Left colon (tissue), 2 donors: ENCODE results near the gene BRAT1. TPM values are rescaled to one million over a fixed set of nuclear protein-coding genes. Genes with fewer than 3 reads are reported as not detected.
A peak's percentile ranks its signal among the peaks of the same experiment; 100 is the strongest.

Source experiments
- ATAC-seq: fragments of 200-7000 bp; cut with Tn5 transposase; one replicate; pipeline ENCODE4 v1.9.1; 2020; ENCODE audit warnings: mild to moderate bottlenecking, moderate library complexity
- DNase-seq, 2 donors: peaks; one replicate each; pipeline ENCODE4 v3.0.0-alpha.2; 2020
- intact Hi-C, 2 donors: fragments of 100-400 bp; cut with DNase I in 1 of 2; cut with micrococcal nuclease in 1 of 2; formaldehyde crosslinking; loops; one replicate each; pipeline versions ENCODE4 v1.11.2 to v1.14.0; 2022; cut with DNase I, micrococcal nuclease
- microRNA-seq, 2 donors: library from miRNA; unstranded; fragments of <30 nt; microRNA quantifications; one replicate each; pipeline versions ENCODE4 v1.1.0 to v1.2.0, GENCODE V29; 2020
- total RNA-seq, 2 donors: library from RNA; stranded (reverse); fragmentation: NEBNext Ultra II Directional; extraction: Animal tissue kit (Norgen Biotek cat#: 25700); gene quantifications; one replicate each; pipeline ENCODE4 v1.2.1, GENCODE V29; 2021
- donor health status: DM: no; HTN: no; CAD: no.
- donor health status: DM: yes; HTN: yes; CAD: no.

The BRAT1 gene
- total RNA-seq, 2 donors from 2014 or later, result 21.8 to 21.9 TPM

DNA sequence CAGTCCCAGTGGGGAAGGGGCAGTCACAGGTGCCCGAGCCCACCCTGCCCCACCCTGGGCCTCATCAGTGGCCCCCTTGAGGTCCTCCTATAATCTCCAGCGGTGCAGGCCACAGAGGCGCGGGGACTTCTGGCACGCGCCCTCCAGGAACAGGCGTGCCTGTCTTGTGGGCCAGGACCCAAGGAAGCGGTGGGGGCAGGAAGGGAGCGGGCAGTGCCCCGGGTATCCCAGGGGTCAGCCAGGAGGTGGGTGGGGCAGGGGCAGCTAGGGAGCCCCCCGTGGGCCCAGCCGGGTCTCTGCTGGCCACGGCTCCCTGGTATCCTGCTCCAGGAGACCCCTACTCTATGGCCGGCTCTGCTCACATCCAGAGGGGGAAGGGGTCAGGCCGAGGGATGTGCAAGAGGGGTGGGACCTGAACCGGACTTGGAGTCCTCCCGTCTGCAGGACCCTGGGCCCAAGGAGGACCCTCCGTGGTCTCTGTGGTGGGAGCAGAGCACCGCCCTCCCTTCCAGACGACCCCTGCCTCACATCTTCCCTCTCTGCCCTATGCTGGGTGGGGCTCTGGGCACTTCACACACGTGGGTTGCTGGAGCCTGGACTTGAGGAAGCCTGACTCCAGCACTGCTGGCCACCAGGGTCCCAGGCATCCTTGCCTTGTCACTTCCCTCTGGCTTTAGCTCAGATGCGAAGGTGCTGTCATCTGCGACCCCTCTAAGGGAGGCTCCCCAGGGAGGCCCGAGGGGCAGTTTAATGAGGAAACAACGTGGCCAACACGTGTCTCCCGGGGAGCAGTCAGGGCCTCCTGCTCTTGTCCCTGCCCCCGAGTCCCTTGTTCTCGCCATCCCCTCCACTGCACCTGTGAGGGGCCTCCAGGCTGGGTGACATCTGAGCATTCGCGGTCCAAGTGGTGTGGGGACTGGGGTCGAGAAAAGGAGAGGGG lies 60.9 kb downstream of the BRAT1 start:
- DNase-seq, result no peak
- intact Hi-C loops, result no loop called here
- ATAC-seq, result peak; percentile 56

DNA sequence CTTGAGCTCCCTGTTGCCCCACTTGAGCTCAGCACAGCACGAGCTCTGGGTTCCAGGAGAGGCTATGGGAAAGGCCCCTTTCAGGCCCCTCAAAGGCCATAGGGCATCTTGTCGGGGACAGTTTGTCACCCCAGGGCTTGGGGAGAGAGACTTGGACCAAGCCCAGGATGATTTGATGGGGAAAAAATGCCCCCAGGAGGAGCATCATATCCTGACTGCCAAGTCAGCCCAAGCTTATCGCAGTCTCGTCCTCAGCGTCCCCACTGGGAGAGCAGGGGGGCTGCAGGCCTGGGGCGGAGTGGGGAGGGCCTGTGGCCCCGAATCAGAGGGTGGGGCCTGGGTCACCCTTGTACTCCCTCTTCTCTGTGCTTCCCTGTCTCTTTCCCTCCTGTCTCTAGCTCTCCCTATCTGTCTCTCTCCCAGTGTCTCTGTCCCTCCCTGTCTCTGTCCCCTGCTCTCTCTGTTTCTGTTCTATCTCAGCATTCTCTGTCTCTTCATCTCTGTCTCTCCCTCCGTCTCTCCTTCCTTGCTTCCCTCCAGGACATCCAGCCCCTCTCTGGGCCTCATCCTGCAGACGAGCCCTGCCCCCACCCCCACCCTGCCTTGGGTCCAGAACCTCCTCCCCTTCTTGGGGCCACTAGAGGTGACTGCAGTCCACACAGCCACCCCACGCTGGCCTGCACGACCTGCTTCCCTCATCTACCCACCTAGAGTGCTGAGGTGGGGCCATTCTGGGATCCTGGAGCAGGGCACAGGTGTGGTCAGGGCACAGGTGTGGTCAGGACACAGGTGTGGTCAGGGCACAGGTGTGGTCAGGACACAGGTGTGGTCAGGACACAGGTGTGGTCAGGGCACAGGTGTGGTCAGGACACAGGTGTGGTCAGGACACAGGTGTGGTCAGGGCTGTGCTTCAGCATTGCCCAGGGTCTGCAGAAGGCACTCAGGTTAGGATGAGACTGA lies 61.8 kb downstream of the BRAT1 start:
- DNase-seq (peak in 1 of 2 donors; percentile 55), ATAC-seq (peak; percentile 71)

DNA sequence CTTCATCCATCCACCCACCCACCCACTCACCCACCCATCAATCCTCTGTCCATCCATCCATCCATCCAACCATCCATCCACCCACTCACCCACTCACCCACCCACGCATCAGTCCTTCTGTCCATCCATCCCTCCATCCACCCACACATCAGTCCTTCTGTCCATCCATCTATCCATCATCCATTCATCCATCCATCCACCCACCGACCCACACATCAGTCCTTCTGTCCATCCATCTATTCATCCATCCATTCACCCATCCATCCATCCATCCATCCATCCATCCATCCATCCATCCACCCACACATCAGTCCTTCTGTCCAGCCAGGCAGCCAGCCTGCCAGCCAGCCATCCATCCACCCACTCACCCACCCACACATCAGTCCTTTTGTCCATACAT lies 63.3 kb downstream of the BRAT1 start:
- intact Hi-C loops, result no loop called here
- ATAC-seq (no peak), DNase-seq (no peak)

More for the DNA sequence above, 61.8 kb downstream of the BRAT1 start:
- intact Hi-C loops, result no loop called here

DNA sequence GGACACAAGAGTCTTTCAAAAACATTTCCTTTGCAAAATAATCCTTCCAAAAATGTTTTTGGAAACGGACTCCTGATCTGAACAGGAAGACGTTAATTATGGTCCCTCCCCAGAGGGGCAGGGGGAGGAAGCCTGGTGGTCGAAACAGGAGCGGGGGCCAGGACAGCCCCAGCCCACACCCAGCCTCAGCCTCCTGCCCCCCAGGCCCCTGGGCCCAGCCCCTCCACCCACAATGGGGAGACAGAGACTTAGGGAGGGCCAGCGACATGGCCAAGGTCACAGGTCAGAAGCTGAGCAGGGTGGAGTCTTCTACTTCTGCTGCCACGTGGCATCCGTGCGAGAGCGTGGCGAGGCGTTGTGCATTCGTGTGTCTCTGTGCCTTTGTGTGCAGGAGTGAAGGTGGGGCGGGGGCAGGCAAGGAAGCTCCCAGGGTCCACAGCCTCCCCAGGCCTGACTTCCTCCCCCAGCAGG lies 65.1 kb downstream of the BRAT1 start:
- ATAC-seq, result no peak
- no peak for DNase-seq
- intact Hi-C loops, result no loop called here

- intact Hi-C loops, result no loop called here
- DNase-seq (no peak), ATAC-seq (no peak)
Measured at GRCh38 chr7:2488681-2489080, 66.6 kb downstream of the BRAT1 start.

DNA sequence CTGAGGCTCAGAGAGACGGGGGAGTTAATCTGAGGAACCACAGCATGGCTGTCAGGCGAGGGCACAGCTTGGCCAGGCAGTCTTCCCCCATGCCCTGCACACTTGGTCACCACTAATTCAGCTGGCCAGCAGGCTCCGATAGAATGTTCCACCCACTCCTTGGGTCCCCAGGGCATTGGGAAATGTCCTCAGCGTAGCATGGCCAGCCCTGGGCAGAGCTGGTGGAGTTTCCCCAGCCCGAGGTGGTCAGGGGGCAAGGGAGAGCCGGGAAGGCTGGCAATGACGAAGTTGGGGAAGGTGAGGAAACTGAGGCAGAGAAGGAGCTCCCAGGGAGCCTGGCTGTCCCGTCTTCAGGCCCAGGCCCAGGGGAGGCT lies 67.1 kb downstream of the BRAT1 start:
- intact Hi-C loops, result no loop called here
- ATAC-seq, result no peak
- peak in 1 of 2 donors; percentile 5 for DNase-seq

Small RNAs within 50 kb of the gene (microRNA-seq; reads per million reads assigned to microRNA genes)
- 0 reads per million in 2 donors for gene MIR4648

Other genes starting within 250 kb of the BRAT1 start
- 10 to 100 TPM; 21.8 to 38.0 TPM for gene SNX8, start 241.1 kb downstream of the BRAT1 start, total RNA-seq
- 100 to 1,000 TPM in 1 of 2 donors, 10 to 100 TPM in 1; 90.4 to 105 TPM for gene EIF3B, start 200.7 kb downstream of the BRAT1 start, total RNA-seq
- gene CHST12, start 151.9 kb downstream of the BRAT1 start, total RNA-seq, result 10 to 100 TPM; 11.5 to 12.6 TPM
- not detected for gene GRIFIN, start 79.1 kb downstream of the BRAT1 start, total RNA-seq
- 10 to 100 TPM; 48.3 to 70.1 TPM for gene LFNG, start 35.8 kb downstream of the BRAT1 start, total RNA-seq
- 10 to 100 TPM; 28.5 to 30.5 TPM for gene IQCE, start 3.5 kb upstream of the BRAT1 start, total RNA-seq
- 10 to 100 TPM; 31.3 to 51.0 TPM for gene TTYH3, start 76.5 kb upstream of the BRAT1 start, total RNA-seq
- gene AMZ1, start 132.7 kb upstream of the BRAT1 start, total RNA-seq, result under 1 TPM in 1 of 2 donors, not detected in 1; 0.28 TPM